ENCODE results near the gene IFI27L2. TPM values are rescaled to one million over a fixed set of nuclear protein-coding genes. Genes with fewer than 3 reads are reported as not detected.

Gene IFI27L2
- total RNA-seq, 4 donors from 2014 or later: 26.5 to 91.1 (median 63.9) TPM

DNA sequence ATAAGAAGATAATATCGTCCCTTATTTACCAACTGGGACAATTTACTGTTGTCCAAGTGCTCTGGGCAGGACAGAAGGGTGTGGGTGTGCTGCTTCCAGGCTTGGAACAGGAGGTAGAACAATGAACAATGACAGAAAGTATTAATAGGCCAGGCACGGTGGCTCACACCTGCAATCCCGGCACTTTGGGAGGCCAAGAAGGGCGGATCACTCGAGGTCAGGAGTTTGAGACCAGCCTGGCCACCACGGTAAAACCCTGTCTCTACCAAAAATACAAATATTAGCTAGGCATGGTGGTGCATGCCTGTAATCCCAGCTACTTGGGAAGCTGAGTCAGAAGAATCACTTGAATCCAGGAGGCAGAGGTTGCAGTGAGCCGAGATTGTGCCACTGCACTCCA, 16.3 kb downstream of the IFI27L2 start:
- DNase-seq: peak in 1 of 3 donors; percentile 42
- H3K27me3 ChIP-seq: no peaks in the 10 kb centered on the region
- TF ChIP-seq, protein P1, sequence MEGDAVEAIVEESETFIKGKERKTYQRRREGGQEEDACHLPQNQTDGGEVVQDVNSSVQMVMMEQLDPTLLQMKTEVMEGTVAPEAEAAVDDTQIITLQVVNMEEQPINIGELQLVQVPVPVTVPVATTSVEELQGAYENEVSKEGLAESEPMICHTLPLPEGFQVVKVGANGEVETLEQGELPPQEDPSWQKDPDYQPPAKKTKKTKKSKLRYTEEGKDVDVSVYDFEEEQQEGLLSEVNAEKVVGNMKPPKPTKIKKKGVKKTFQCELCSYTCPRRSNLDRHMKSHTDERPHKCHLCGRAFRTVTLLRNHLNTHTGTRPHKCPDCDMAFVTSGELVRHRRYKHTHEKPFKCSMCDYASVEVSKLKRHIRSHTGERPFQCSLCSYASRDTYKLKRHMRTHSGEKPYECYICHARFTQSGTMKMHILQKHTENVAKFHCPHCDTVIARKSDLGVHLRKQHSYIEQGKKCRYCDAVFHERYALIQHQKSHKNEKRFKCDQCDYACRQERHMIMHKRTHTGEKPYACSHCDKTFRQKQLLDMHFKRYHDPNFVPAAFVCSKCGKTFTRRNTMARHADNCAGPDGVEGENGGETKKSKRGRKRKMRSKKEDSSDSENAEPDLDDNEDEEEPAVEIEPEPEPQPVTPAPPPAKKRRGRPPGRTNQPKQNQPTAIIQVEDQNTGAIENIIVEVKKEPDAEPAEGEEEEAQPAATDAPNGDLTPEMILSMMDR (IDR thresholded peaks at IDR 0.05): no peak
- no peak for TF ChIP-seq POLR2A (IDR thresholded peaks at IDR 0.05)
- peaks cover 0 to 37% (median 3%) of the 10 kb centered on the region in 4 donors for H3K4me1 ChIP-seq
- H3K4me3 ChIP-seq: no peak overlapping the region
- H3K9me3 ChIP-seq: no peaks in the 10 kb centered on the region
- H3K27ac ChIP-seq: peak overlapping the region in 2 of 4 donors; percentile 47 to 66
- H3K36me3 ChIP-seq: no peaks in the 10 kb centered on the region

DNA sequence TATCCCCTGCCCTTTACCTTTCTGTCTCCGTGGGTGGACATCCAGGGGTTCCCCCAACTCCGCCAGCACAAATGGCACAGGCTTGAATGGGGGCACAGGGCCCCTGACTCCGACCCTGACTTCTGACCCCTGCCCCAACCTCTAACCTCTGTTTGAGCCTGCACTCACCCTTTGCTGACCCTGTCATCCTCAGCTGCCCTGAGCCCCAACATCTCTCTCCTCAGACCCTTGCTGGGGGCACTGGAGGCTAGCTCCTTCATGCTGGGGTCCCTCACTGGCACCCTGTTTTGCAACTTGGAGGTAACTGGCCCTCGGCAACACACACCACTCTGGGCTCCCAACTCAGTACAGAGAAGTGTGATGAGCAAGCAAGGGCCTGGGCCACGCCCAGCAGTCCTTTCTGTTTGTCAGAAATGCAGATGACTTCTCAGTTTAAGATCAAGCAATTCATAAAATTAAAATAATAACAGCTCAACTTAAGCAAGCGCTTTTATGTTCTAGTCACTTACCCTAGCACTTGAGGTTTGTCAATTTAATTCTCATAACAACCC, 16.8 kb downstream of the IFI27L2 start:
- H3K4me1 ChIP-seq: peaks cover 0 to 37% (median 3%) of the 10 kb centered on the region in 4 donors
- peak in 1 of 3 donors; percentile 52 for DNase-seq
- no peaks in the 10 kb centered on the region for H3K36me3 ChIP-seq
- TF ChIP-seq, protein P1 (IDR thresholded peaks at IDR 0.05): no peak
- TF ChIP-seq POLR2A (IDR thresholded peaks at IDR 0.05): no peak
- peak overlapping the region in 3 of 4 donors; percentile 47 to 74 (median 66) for H3K27ac ChIP-seq
- no peaks in the 10 kb centered on the region for H3K9me3 ChIP-seq
- H3K4me3 ChIP-seq: peak overlapping the region in 2 of 4 donors; percentile 37 to 45
- H3K27me3 ChIP-seq: no peaks in the 10 kb centered on the region

DNA sequence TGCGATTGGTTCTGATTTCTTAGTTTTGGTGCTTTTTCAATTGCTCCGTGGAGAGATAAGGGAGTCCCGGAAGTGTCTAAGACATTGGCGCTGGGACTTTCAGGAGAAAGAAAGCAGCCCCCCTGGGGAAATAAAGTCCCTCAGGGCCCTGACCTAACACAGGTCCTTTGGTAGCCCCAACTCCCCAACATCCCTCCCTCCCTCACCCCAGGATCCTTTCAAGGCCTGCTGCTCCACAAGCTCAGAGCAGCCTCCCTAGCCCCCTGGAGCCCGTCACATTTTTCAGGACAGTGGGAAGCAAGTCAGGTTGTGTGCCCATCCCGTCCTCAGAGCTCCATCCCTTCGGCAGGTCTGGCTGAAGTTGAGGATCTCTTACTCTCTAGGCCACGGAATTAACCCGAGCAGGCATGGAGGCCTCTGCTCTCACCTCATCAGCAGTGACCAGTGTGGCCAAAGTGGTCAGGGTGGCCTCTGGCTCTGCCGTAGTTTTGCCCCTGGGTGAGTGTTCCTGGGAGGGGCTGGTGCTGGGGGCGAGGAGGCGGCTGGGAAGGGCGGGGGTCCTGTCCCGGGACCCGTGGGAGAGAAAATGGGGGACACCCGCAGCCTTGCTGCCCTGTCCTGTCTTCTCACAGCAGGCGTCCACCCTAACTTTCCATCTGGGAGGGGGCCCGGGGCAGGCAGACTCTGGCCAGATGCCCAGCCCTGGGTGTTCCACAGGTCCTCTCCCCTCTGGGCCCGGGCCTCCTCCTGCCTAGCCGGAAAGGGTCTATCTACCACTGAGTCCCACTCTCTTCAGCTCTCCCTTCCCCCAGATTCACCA, 17.9 kb downstream of the IFI27L2 start:
- Histone ChIP-seq H3K4me1 (peaks cover 0 to 37% (median 3%) of the 10 kb centered on the region in 4 donors), H3K4me3 (peak overlapping the region; percentile 24 to 60 (median 35)), H3K27ac (peak overlapping the region; percentile 58 to 94 (median 76)), H3K9me3 (no peaks in the 10 kb centered on the region), H3K27me3 (no peaks in the 10 kb centered on the region), H3K36me3 (no peaks in the 10 kb centered on the region)
- DNase-seq: peak in 1 of 3 donors; percentile 42
- no peak for TF ChIP-seq POLR2A (IDR thresholded peaks at IDR 0.05)
- TF ChIP-seq, protein P1 (IDR thresholded peaks at IDR 0.05): no peak

GRCh38 chr14:94110552-94111181, 18.7 kb downstream of the IFI27L2 start, which contains the start of gene IFI27:
Gene IFI27, plus strand, starts transcription at chr14:94110736.
- Histone ChIP-seq H3K36me3 (no peaks in the 10 kb centered on the region), H3K27ac (peak within 1 kb of the TSS; percentile 58 to 94 (median 76)), H3K4me1 (peaks cover 0 to 37% (median 3%) of the 10 kb centered on the region in 4 donors), H3K27me3 (no peaks in the 10 kb centered on the region), H3K9me3 (no peaks in the 10 kb centered on the region), H3K4me3 (peak within 1 kb of the TSS; percentile 24 to 60 (median 35))
- TF ChIP-seq, protein P1 (IDR thresholded peaks at IDR 0.05): no peak
- TF ChIP-seq POLR2A (IDR thresholded peaks at IDR 0.05): peak; percentile 67 to 79
- DNase-seq: peak in 2 of 3 donors; percentile 62 to 81

GRCh38 chr14:94109915-94110250, 19.5 kb downstream of the IFI27L2 start:
- Histone ChIP-seq H3K36me3 (no peaks in the 10 kb centered on the region), H3K27me3 (no peaks in the 10 kb centered on the region), H3K4me3 (peak overlapping the region in 1 of 4 donors; percentile 45), H3K4me1 (peaks cover 0 to 35% (median 3%) of the 10 kb centered on the region in 4 donors), H3K9me3 (no peaks in the 10 kb centered on the region), H3K27ac (peak overlapping the region; percentile 17 to 94 (median 76))
- TF ChIP-seq POLR2A (IDR thresholded peaks at IDR 0.05): no peak
- TF ChIP-seq, protein P1 (IDR thresholded peaks at IDR 0.05): no peak
- DNase-seq: peak in 1 of 3 donors; percentile 39
